NCI-H2081 treated with DMSO at 0.1 percent for 48 hours (cell line): Measurements from ENCODE around the gene CBY2.

Source experiments
- DNase-seq: peaks from one replicate; lab custom pipeline; 2025; lab: John Stamatoyannopoulos, UW

CBY2 gene

DNA sequence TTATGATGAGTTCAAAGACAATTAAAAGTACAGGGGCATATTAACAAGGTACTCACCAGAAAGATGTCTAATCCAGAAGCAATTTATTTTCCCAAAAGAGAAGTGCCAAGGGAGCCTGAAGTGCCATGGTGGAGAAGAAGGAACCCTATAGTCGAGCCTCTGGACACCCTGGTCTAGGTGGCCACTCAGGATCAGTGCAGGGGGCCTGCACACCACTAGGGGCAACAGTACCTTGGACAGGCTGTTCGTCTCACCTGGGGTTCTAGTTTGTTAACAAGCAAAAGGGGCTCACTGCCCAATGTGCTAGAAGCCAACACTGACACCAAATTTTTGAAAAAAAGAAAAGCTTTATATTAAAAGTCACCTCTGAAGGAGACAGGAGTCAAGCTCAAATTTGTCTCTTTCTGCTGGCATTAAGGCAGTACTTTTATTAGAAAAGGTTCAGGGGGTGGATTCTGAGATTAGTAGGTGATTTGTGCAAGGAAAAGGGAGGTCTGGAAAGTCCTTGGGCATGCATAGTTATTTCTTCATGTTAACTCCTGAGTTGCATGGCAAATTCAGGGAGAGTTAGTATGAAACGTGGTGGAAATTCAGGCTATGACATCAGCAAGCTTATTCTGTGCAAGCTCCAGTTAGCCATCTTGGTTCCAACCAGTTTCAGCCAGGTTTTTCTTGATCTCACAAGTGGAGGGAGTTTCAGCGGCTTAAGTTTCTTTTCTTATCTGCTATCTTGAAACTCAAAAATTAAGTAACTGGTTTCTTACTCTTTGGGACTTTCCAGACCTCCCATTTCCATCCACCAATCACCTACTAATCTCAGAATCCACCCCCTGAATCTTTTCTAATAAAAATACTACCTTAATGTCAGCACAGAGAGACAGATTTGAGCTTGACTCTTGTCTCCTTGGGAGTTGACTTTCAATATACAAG is 884 bp upstream of the CBY2 start:
- DNase-seq, result no peak

DNA sequence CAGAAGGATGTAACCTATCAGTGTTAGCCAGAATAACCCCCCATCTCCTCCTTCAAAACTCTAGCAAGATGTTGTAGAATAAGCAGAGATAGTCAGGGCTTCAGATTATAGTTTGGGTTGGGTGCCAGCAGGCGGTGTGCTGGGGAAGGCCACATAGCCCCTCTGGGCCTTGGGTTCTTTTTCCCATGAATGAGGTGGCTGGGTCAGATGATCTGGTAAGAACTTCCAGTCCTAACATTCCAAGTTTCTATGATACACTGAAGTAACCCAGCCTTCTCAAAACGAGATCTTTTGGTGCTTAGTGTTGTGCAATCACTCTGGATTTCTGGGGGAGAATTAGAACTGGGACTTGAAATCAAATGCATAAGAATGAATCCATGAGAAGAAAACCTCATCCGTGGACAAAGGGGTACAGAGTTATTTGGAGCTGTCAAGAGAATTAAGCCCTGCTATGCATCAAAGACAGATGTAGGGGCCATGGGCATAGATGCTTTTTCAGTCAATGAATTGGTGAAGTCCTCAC is 810 bp downstream of the CBY2 start:
- DNase-seq, result no peak

DNA sequence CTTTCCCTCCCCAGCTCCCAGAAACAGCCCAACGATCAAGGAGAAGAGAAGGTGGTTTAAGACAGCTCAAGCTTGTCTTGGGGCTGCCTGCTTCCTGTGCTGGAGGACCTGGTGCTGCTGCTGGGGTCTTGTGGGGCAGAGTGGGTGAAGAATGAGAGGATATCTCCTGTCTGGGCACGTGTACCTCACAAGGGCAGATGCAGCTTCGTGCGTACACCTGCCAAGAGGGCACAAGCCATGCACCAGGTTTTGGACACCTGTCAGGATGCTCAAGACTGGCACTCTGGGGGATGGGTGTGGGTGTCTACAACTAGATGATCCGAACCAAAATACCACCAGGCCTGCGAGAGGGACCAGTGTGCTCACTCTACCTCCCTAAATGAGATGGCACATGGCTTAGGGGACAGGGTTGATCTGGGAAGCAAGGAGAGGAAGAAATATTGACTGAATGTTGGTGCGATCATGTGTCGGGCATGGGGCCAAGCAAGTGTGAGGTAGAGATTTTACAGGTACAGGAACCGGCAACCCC is 2.2 kb downstream of the CBY2 start:
- DNase-seq, result no peak

DNA sequence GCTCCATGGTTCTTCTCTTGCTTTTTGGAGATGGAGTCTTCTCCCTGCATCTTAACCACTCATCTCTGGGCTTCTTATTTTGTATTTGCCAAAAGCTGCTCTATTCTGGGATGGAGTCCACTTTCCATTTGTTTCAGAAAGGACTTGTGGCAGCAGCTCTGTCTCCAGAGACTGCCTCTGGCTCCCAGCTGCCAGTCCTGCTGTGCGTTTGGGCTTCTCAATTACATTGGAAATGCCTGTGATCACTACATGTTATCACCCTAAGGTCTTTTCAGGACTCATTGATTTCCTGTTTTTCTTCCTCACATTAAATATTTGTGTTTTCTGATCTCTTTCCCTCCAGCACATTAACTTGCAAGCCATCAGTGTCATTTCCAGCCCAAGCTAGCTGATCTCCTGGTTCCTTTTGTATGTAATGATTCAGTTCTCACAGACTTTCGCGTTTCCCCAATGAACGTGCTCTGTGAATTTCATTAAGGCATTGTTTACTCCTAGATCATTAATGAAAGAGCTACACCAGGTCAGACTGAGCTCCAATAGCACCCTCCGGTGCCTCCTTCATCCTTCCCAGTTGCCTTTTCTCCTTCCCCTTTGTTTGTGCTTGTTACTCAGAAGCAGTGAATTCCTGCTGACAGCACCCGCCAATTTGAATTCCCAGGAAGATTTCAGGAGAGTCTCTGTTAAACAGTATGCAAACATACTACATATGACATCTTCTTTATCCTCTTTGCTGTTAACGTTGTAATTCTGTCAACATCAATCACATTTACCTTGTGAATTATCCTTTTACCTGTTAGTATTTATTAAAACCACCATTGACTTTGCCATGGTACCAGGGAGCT is 3.0 kb downstream of the CBY2 start:
- no peak for DNase-seq

DNA sequence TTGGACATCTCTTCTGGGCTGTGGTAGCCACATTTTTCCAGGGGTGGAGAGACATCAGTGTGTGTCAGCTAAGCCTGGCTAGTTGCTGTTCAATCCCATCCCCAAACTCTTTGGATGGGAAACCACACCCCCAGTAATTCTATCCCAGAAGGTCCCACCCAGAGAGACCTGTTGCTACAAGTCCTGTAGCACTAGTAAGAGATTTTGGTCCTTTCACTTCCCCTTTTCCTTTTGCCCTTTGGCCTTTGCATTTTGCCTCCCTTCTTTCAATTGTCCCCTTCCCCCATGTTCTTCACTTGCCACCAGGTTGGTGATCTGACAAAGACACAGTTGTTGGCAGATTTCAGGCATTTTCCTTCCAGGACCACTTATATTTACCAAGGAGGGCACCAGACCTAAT is 3.8 kb downstream of the CBY2 start:
- DNase-seq, result no peak

DNA sequence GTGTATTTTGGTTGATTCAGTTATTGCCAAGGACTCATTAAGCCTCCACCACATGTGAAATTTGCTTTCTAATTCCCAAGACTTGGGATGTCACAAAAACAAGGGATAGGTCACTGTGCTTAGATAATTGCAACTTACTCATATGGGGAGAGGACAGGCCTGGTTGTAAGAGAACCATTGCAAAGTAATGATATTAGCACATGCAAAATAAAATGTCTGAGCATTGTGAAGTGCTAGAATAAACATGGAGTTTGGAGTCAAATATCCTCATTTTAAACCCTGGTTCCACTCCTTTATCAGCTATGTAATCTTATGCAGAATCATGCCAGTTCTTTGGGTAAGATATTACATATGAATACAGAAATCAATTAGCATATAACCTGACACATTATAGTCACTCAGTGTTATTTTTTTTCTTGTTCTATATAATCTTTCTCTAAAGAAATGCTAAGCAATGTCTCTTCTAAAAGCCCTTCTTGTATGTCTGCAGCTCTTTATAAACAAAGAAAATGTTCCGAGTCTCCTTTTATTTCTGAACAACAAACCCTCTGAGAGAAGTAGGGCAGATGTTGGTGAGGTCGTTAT is 5.5 kb downstream of the CBY2 start:
- no peak for DNase-seq

DNA sequence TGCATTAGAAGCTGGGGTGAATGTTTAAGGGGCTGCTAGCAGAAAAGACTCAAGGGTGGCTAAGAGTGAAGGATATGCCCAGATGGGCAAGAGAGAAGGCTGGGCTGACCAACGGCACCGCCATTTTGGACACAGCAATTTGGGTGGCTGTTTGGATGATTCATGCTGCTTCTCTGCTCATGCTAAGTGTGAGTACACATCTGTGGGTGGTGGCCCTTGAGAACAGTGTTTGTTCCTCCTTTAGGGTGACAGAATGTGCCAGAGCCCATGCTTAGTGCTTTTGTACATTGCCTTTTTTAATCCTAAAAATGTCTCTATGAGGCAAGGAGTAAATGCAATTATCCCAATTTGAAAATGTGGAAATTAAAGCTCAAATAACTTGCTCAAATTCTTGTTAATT is 9.8 kb downstream of the CBY2 start:
- DNase-seq, result no peak

DNA sequence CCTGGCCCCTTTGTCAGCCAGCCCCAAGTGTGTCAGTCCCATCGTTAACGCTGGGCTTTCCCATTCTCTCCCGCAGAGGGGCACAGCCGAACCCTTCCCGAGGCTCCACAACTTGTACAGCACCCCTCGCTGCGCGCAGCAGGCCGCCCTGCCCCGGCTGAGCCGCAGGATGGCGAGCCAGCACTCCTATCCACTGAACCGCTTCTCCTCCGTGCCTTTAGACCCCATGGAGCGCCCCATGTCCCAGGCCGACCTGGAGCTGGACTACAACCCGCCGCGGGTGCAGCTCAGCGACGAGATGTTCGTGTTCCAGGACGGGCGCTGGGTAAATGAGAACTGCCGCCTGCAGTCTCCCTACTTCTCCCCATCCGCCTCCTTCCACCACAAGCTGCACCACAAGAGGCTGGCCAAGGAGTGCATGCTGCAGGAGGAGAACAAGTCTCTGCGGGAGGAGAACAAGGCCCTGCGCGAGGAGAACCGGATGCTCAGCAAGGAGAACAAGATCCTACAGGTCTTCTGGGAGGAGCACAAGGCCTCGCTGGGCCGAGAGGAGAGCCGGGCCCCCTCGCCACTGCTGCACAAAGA is 11.1 kb downstream of the CBY2 start:
- DNase-seq, result no peak

DNA sequence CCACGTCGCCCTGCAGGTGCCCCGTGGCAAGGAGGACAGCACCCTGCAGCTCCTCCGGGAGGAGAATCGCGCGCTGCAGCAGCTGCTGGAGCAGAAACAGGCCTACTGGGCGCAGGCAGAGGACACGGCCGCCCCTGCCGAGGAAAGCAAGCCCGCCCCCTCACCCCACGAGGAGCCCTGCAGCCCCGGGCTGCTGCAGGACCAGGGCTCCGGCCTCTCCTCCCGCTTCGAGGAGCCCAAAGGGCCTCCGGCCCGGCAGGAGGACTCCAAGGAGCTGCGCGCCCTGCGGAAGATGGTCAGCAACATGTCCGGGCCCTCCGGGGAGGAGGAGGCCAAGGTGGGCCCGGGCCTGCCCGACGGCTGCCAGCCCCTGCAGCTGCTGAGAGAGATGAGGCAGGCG is 11.6 kb downstream of the CBY2 start:
- DNase-seq, result no peak

DNA sequence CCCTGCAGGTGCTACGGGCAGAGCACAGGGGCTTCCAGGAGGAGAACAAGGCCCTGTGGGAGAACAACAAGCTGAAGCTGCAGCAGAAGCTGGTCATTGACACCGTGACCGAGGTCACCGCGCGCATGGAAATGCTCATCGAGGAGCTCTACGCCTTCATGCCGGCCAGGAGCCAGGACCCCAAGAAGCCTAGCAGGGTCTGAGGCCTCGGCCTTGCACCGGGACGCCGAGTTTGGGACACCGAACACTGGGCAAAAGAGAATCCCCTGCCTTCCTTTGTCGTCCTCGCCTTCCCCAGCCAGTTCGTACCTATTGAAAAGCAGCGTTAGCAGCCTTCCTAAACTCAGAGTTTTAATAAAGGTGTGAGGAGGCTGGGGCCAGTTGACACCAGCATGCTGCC is 12.1 kb downstream of the CBY2 start:
- no peak for DNase-seq

DNA sequence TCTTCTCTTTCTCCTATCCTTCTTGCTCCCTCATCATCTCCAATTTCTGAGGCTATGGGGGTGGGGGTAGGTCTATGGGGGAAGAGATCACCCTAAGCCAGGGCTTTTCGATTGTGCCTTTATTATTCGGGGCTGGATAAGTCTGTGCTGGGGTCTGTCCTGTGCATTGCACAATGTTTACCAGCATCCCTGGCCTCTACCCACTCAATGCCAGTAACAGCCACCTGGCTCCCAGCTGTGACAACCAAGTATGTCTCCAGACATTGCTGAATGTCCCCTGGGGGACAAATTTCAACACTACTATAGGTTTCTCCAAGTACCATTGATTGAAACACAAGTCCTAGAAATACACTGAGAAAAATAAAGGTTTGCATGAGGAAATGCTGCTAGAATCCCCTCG is 13.2 kb downstream of the CBY2 start:
- no peak for DNase-seq

DNA sequence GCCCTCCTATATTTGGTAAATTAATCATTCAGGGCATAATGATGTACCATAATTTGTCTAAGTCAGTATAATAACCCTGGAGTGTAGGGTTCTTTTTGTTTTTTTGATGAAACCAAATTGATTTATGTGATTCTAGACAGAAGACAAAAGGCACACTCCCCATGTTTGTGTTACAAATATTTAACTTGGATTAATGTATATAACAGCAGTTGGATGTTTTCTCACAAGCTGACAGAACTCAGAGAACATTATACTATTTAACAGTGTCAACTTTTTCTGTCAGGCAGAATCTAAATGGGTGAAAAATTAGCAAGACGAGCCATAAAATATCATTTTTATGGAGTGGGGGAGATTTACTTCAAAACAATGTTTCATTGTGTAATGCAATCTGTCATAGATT is 15.2 kb downstream of the CBY2 start:
- DNase-seq, result no peak

DNA sequence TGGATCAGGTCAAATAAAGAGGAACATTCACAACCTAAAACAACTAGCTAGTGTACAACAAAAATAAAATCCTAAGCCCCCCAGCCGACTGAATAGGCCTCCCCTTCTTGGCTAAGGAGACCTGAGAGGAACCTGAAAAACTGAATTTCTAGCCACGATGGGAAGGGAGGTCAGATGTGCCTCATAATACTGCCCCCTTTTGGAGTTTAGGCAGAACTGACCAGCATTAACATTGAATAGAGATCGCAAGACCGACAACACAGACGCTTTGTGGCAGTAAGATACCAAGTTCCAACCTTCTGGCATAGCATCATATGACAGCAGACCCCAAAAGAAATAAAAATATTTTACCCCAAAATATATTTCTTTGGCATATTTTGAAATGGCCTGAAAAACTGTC is 15.9 kb downstream of the CBY2 start:
- no peak for DNase-seq

DNA sequence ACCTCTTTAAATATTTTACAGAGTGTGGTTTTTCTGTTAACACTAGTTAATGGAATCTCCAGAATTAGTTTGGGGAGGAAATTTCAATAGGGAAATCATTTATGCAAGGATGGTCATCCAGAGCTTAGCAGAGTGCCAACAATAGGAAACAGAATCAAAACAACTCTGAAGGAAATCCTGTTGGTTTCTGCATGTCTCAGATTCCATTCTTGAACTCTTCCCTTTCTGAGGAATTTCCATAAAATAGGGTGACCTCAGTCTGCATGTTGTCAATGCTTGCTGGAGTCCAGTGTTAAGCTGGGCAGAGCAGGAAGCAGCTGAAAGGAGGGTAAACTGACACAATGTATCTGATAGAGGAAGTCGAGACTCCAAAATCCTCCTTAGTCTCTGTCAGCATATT is 16.9 kb downstream of the CBY2 start:
- DNase-seq, result no peak

DNA sequence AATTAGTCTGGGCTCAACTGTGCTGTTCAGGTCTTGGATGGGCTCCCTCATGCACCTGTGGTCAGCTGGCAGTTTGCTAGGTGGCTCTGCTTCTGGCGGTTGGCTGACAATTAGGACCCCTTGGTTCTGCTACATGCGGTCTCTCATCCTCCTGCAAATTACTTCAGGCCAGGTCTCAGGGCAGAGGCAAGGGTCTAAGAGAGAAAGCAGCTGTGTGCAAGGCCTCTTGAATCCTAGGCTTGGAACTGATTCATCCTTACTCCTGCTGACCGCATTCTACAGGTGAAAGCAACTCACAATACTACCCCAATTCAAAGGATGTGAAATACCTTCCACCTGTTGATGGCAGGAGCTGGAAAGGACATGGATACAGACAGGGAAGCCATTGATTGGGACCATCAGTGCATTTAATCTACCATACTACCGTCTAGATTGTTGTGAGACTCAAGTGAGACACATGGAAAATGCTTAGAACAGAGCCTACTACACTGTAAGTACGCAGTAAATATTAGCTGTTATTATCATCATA is 19.1 kb downstream of the CBY2 start:
- no peak for DNase-seq

DNA sequence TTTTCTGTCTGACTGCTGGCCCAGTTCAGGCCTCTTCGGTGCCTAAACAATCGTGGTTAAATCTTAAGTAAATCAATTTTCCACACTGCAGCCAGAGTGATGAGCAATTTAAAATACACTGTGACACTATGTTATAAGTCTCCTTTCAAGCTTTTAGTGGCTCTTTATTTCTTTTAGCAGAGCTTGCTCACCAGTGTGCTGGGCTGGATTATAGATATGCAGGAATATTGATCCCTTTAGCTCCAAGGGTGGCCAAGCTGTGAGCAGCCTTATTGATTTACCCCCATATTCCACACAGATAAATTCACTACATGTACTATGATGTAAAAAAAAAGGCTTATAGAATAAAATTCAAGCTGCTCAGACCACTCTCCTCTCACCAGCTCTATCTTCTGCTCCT is 21.7 kb downstream of the CBY2 start:
- no peak for DNase-seq

DNA sequence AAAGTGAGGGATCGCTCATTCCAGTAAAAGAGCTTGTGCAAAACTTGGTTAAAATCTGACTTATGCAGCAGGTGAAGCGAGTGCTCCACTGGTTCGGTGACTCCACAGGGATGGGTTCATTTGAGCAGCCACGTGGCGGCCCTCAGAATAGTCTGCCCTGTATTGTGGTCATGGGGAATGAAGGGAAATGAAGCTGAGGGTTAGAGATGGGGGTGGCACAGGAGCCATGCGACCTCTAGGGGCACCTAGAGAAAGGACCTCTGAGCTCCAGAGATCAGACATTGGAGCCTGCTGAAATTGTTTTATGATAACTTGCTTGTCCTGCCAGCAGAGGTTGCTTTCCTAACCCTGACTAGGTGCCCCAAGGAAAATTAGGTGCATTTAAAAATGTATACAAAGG is 26.6 kb downstream of the CBY2 start:
- DNase-seq, result no peak

DNA sequence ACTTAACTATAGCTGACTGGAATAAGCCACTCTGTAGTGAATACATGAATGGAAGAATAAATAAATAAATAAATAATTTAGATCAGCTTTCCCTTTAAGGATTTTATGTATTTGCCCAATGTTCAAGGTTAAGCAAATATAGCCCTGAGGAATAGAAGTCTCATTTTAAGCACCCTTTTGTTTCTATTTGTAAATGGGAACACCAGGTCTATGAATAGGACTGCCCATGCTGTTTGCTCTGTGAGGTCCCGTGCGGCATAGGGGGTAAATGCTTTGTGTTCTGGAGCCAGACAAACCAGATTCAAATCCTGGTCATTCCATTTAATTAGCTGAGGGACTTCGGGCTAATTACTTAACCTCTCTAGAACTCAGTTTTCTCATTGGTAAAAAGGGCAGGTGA is 29.3 kb downstream of the CBY2 start:
- DNase-seq, result no peak

DNA sequence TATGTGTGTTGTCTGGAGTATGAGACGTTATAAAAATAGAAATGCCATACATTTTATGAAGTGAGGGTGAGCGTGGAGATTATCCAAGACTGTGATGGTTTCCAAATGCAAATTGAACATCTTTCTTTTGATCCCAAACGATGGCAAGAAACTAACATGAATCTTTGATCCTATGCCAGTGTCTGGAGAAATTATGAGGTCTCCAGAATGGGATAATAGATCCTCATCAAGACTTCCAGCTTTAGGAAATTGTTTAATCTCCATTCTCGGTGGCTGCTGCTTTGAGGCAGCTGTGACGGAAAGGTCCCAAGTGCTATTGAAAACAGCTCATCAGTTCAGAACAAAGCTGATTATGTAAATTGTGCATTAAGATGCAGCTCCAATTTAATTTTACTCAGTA is 30.8 kb downstream of the CBY2 start:
- no peak for DNase-seq

DNA sequence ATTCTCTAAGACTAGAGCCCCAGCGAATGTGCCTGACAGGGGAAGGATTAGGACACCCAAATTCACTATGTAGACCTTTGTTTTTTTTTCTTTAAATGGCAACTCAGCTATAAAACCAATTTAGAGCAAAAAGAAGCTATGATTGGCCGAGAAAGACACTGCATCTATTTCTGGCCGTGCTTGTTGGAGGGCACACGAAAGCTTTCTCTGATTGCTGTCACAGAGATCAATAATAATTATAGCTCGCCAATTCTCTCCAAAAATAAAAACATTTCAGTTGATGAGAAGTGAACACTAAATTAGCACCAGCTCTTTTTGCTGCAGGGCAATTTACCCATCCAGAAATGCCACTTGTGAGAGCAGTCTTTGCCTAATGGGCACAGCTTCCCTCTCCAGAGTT is 31.2 kb downstream of the CBY2 start:
- no peak for DNase-seq

DNA sequence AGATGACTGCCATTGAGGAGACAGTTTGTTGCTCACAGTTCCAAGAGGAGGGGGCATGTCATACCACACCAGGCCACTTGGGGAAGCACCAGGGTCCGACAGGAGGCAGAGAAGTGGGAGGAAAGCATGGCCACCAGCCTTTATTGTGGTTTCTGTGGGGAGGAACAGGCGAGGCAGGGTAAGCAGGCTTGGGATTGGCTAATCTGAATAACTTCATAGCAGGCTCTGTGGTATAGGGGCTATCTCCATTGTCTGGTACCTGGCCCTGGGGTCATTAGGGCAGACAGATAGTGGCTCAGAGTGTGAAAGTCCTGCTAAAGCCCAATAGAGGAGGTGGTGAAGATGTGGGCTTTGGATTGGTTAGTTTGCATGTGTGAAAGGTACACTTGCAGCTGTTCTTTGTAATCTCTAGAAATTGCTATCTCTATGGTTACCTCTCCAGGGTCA is 35.5 kb downstream of the CBY2 start:
- DNase-seq, result no peak

DNA sequence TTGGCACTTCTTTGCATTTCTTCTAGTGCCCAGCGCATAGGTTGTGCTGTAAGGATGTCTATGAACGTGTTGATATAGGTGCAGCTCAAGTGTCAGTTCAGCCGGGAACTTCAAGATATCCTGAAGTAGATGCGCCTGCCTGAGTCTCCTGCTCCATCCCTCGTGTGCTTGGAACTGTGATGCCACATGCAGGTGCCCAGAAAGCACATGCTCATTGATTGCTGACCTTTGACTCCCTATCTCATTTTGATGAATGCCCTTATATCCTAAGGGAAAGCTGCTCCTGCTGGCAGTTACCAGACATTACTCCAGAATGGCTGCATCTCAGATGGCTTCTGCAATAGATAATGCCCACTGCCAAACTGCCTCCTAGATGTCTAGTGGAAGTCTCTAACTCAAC is 40.9 kb downstream of the CBY2 start:
- no peak for DNase-seq
